SK-MEL-5 (cell line): Measurements from ENCODE around the gene KIF11. TPM values are rescaled to one million over a fixed set of nuclear protein-coding genes. Genes with fewer than 3 reads are reported as not detected.
"Not testable (repeated sequence)": the region's sequence is repeated elsewhere in the genome, so short reads cannot be mapped to it uniquely, and the experiment has no call there.

Experiments used
- DNase-seq: peaks from one replicate; pipeline ENCODE4 v3.0.0-alpha.2; 2016; ENCODE audit warnings: low read depth, low spot score
- in situ Hi-C: cut with HindIII; loops from 2 replicates; pipeline ENCODE4 v1.10.0; 2016; ENCODE audit warnings: low sequenced_read_pairs, high pct_unique_total_duplicates, low pct_unique_long_range_greater_than_20kb
- polyA plus RNA-seq, 2 experiments: library from polyadenylated mRNA; depleted of rRNA; stranded (reverse); fragments of >200 nt; gene quantifications; 2 replicates each; pipeline ENCODE4 v1.2.3, GENCODE V29; 2015
- total RNA-seq: library from RNA; depleted of rRNA; stranded (reverse); fragments of >200 nt; shearing (Covaris generic); gene quantifications from 2 replicates; pipeline ENCODE4 v1.2.3, GENCODE V29; 2014; rRNA removed

Gene KIF11
- total RNA-seq: 16.3 and 19.2 TPM in 2 replicates
- 12.0 and 16.4 TPM in 2 replicates for polyA plus RNA-seq (2015; cell fraction: cytosol; rRNA removed)
- polyA plus RNA-seq (2015; cell fraction: nucleus; rRNA removed): 8.5 and 13.0 TPM in 2 replicates

DNA sequence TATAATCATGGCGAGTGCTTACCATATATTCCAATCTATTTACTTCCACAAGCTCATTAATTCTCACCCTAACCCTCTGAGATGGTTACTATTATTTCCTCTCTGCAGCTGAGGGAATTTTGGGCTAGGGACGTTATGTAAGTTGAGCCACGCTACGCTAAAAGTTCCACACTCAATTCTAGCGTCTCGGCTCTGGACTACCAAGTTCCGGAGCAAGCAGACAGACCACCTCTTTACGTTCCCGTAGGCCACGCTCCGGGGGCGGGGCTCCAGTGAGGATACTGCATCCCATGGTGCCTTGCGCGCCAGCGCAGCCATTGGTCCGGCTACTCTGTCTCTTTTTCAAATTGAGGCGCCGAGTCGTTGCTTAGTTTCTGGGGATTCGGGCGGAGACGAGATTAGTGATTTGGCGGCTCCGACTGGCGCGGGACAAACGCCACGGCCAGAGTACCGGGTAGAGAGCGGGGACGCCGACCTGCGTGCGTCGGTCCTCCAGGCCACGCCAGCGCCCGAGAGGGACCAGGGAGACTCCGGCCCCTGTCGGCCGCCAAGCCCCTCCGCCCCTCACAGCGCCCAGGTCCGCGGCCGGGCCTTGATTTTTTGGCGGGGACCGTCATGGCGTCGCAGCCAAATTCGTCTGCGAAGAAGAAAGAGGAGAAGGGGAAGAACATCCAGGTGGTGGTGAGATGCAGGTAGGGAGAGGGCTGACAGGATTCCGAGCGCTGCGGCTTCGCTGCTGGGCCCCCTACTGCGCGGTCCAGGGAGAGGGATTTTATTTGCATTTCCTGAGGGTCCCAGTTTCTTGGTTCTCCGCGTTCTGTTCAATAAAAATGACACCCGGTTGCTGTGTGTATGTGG lies at the start of gene KIF11:
Gene KIF11 (plus strand): TSS at position 370 of the 858 bp plus-strand sequence. CDS start 246 bp downstream, at position 616.
- in situ Hi-C loops: no loop called here
- DNase-seq: peak; percentile 96

- DNase-seq: peak; percentile 79
- in situ Hi-C loops: no loop called here
Observed at GRCh38 chr10:92544296-92544695, 48.6 kb upstream of the KIF11 start.

DNA sequence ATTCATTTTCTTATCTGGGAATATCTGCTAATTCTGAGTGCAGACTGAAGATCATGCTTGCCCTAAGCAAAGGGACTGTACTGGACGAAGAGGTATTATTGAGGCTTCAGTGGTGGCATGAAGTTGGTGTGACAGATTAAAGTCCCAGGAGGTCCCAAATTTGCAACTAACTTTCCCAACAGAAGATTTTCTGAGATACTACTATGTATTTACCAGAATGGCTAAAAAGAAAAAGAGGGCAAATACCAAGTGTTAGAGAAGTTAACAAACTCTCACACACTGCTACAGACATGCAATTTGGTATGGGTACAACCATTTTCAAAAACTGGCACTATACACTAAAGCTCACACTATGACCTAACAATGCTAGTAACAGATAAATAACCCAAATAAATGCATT lies 47.4 kb upstream of the KIF11 start:
- DNase-seq: no peak
- in situ Hi-C loops: no loop called here

DNA sequence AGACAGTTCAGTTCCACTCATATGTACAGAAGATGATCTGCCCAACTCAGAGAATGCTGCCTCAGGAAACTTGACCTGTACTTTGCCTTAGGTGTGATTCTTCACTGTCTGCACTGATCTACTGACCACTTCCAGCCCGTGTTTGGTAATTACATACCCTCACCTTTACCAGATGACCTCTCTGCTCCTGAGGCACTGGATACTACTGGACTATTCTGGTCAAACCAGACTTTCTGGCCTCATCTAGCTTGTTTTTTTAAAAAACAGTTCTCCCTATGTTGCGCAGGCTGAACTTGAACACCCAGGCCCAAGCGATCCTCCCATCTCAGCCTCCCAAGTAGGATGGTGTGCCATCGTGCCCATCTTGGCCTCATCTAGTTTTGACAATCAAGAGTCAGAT lies 45.3 kb upstream of the KIF11 start:
- in situ Hi-C loops: no loop called here
- DNase-seq: no peak

- in situ Hi-C loops: no loop called here
- DNase-seq: no peak
Observed at GRCh38 chr10:92550924-92551323, 42.0 kb upstream of the KIF11 start.

DNA sequence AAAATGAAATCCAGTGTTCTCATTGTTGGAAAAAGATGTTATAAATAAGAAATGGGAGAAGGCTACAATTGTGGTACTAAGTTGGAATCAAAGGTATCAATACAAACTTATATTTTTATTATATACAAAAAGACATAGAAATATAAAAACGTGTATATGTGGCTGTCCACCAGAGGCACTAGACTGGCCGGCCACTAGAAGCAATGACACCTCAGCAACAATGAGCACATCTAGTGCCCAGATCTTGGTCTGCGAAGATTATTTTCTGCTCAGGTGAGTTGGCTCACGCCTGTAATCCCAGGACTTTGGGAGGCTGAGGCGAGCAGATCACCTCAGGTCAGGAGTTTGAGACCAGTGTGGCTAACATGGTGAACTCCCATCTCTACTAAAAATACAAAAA lies 40.6 kb upstream of the KIF11 start:
- peak; percentile 11 for DNase-seq
- in situ Hi-C loops: no loop called here

DNA sequence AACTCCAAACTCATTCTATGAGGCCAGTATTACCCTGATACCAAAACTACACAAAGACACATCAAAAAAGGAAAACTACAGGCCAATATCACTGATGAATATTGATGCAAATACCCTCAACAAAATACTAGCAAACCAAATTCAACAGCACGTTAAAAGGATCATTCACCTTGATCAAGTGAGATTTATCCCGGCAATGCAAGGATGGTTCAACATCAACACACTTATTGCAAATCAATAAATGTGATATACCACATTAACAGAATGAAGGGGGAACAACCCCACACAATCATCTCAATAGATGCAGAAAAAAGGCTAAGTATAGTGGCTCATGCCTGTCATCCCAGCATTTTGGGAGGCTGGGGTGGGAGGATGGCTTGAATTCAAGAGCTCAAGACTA lies 39.0 kb upstream of the KIF11 start:
- DNase-seq: no peak
- in situ Hi-C loops: no loop called here

- no peak for DNase-seq
Observed at GRCh38 chr10:92559046-92559445, 33.9 kb upstream of the KIF11 start.

GRCh38 chr10:92562424-92562823 lies 30.5 kb upstream of the KIF11 start:
- in situ Hi-C loops: no loop called here
- DNase-seq: no peak

More at GRCh38 chr10:92559046-92559445, 33.9 kb upstream of the KIF11 start:
- in situ Hi-C loops: no loop called here

DNA sequence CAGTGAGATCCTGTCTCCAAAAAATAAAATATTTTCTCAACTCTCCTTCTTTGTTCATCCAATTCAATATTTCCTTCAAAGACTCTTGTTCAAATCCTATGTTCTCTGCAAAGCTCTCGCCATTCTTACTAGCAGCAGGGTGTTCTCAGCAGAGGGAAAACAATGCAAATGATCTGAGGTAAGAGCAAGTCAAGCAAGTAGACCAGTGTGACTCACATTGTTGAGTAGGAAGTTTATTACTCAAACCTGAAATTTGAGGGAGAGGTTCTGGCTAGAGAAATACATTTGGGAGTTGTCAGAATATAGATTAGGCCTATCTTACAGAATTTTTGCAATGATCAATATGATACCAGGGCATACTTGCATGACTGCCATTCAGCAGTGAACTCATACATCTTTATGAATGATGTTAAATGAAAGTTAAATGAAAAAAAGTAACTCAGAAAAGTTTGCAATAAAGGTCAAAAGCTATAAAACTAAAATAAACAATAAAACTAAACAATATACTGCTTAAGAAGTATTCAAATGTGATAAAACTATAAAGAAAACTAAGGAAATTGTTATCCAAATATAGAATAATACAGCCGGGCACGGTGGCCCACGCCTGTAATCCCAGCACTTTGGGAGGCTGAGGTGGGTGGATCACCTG lies 24.9 kb upstream of the KIF11 start:
- in situ Hi-C loops: no loop called here
- no peak for DNase-seq

GRCh38 chr10:92569071-92569470 lies 23.9 kb upstream of the KIF11 start:
- in situ Hi-C loops: no loop called here
- DNase-seq: no peak

- in situ Hi-C loops, DNase-seq: not testable (repeated sequence)
Observed at GRCh38 chr10:92569663-92570062, 23.3 kb upstream of the KIF11 start.

- in situ Hi-C loops: no loop called here
- DNase-seq: no peak
Observed at GRCh38 chr10:92571649-92572048, 21.3 kb upstream of the KIF11 start.

DNA sequence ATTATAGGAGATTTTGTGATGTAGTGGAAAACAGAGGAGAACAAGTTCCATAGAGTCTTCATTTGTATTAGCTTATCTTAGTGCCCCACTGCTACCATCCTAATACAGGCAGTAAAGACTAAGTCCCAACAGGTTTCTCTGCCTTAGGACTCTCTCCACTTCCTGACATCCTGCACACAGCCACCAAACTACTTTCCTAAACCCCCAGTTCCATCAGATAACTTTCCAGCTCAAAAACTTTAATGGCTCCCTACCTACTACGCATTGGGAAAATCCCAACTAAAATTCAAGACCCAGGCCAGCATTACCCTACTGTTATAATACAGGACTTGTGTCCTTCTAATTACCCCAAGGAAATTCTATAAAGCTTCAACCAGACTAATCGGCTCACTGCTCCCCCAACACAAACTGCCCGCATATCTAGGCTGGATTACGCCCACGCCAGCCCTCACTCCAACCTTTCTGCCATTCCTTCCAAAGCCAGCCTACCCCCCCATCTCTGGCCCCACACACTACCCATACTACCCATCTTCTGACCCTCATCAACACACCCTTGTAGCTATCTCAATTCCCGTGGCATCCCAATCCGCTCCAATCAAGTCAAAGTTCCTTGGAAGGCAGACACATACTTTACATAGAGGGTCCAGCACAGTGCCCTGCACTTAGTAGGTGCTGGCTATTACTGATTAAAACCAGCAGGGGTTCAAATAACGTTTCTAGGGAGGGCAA lies 20.4 kb upstream of the KIF11 start:
- DNase-seq: no peak
- in situ Hi-C loops: no loop called here

DNA sequence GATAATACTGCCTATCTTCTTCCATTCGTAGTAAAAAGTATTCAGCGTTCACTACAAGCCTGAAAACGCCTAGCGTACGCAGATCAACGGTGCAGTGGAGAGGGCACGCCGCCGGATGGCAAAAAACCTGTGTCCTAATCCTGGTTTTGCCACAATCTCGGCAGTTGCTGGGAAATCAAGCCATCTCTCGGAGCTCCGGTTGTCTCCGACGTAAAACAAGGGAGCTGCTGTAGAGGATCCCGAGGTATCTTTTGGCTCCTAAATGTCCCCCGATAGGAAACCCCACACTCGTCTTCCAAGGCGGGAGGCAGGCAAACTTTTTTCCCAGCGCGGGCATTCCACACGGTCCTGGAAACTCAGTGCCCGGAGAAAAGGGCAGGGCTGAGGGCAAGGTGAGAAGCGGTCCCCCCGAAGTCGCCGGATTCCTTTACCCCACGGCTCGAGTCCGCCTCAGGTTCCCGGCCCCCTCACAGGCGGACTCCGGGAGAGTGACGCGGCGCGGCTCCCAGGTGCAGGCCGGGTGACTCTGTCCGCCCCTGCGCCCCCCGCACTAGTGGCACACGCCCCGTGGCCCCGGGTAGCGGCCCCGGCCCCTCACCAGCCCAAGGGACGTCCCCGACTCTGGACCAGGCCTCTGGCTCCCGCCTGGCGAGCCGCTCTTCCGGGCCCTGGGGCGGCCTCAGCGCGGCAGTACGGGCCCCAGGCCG lies 19.7 kb upstream of the KIF11 start:
- in situ Hi-C loops: no loop called here
- peak; percentile 34 for DNase-seq

GRCh38 chr10:92573798-92574547 lies 19.0 kb upstream of the KIF11 start, which contains the start of gene IDE:
Gene IDE, minus strand, starts transcription at chr10:92574093. Its CDS starts 74 bp downstream, at chr10:92574019.
- DNase-seq: peak; percentile 79
- in situ Hi-C loops: no loop called here
